ENCODE measurements around the gene SH3PXD2B.

DNA sequence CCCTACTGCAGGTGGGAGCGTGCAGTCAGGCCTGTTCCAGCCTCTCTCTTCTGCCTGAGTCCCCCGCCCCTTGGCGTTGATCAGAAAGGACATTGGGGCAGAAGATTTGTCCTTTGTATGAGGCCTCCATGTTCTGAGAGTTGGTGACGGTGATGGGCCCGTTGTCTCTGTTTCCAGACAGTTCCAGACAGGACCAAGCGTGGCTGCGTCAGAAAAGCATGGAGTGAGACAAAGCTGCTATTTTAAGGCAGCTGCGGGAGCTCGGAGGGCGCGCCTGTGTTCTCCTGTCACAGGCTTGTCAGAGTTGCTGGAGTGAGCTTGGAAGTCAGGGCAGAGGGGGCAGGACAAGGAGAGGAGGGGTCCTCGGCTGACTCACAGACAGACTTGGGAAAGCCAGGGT is 32.1 kb upstream of the SH3PXD2B start:
- no peak for TF ChIP-seq POLR2A (IDR thresholded peaks at IDR 0.05)
- TF ChIP-seq, protein P1, sequence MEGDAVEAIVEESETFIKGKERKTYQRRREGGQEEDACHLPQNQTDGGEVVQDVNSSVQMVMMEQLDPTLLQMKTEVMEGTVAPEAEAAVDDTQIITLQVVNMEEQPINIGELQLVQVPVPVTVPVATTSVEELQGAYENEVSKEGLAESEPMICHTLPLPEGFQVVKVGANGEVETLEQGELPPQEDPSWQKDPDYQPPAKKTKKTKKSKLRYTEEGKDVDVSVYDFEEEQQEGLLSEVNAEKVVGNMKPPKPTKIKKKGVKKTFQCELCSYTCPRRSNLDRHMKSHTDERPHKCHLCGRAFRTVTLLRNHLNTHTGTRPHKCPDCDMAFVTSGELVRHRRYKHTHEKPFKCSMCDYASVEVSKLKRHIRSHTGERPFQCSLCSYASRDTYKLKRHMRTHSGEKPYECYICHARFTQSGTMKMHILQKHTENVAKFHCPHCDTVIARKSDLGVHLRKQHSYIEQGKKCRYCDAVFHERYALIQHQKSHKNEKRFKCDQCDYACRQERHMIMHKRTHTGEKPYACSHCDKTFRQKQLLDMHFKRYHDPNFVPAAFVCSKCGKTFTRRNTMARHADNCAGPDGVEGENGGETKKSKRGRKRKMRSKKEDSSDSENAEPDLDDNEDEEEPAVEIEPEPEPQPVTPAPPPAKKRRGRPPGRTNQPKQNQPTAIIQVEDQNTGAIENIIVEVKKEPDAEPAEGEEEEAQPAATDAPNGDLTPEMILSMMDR (IDR thresholded peaks at IDR 0.05) = no peak

Data from stomach (tissue), 4 donors.